Keratinocyte (primary cell): ENCODE results near the gene SLC12A3. TPM values are rescaled to one million over a fixed set of nuclear protein-coding genes. Genes with fewer than 3 reads are reported as not detected.

Experiments
- DNase-seq: peaks from one replicate; pipeline ENCODE4 v3.0.0-alpha.2; 2011; ENCODE audit warnings: low read depth, missing footprints, low spot score
- FAIRE-seq: peaks from 2 replicates; lab custom pipeline; 2011; peaks lifted over from hg19 to GRCh38; lab: Jason Lieb, UNC
- H2AFZ ChIP-seq: 2 replicates; pipeline ENCODE4 v1.6.0; 2012; ENCODE audit warnings: low read length, control low read depth, inconsistent platforms; ENCODE audit not compliant: control insufficient read depth
- H3K27ac ChIP-seq: 2 replicates; pipeline ENCODE4 v1.5.1; 2011; ENCODE audit warnings: low read length; ENCODE audit not compliant: control insufficient read depth, insufficient read depth
- H3K27me3 ChIP-seq: 3 replicates; pipeline ENCODE4 v1.6.0; 2011; ENCODE audit warnings: low read length; ENCODE audit not compliant: control insufficient read depth, insufficient read depth; ENCODE audit errors: extremely low read depth
- H3K36me3 ChIP-seq, 2 experiments: 2 replicates in 1 of 2; 3 replicates in 1 of 2; pipeline ENCODE4 v1.5.1; 2011; ENCODE audit warnings: low read length in 2 of 2, mild to moderate bottlenecking in 1 of 2; ENCODE audit not compliant: control insufficient read depth in 2 of 2, insufficient read depth in 2 of 2; ENCODE audit errors: extremely low read depth in 1 of 2
- H3K4me1 ChIP-seq: 3 replicates; pipeline ENCODE4 v1.5.1; 2011; ENCODE audit warnings: low read length; ENCODE audit not compliant: control insufficient read depth, insufficient read depth; ENCODE audit errors: extremely low read depth
- H3K4me2 ChIP-seq: 3 replicates; pipeline ENCODE4 v1.6.0; 2011; ENCODE audit warnings: low read depth, low read length; ENCODE audit not compliant: control insufficient read depth, insufficient read depth; ENCODE audit errors: extremely low read depth
- H3K4me3 ChIP-seq, 3 experiments: fragments of 200-600 bp in 1 of 3; sonication (generic) in 1 of 3; 2 replicates in 2 of 3; 3 replicates in 1 of 3; pipeline ENCODE4 v1.5.1; 2011 to 2016; ENCODE audit warnings: low read length in 3 of 3, mild to moderate bottlenecking in 3 of 3, control low read depth in 2 of 3, inconsistent platforms in 1 of 3, low read depth in 1 of 3, mixed read lengths in 1 of 3, mixed run types in 1 of 3, moderate library complexity in 1 of 3; ENCODE audit not compliant: control insufficient read depth in 2 of 3, insufficient read depth in 2 of 3; ENCODE audit errors: extremely low read depth in 1 of 3
- H3K79me2 ChIP-seq: 2 replicates; pipeline ENCODE4 v1.6.0; 2012; ENCODE audit warnings: low read length; ENCODE audit not compliant: control insufficient read depth, insufficient read depth
- H3K9ac ChIP-seq: 3 replicates; pipeline ENCODE4 v1.6.0; 2011; ENCODE audit warnings: low read length; ENCODE audit not compliant: control insufficient read depth, insufficient read depth; ENCODE audit errors: extremely low read depth
- H3K9me1 ChIP-seq: 3 replicates; pipeline ENCODE4 v1.6.0; 2011; ENCODE audit warnings: low read length; ENCODE audit not compliant: control insufficient read depth, insufficient read depth; ENCODE audit errors: extremely low read depth
- H3K9me3 ChIP-seq: 2 replicates; pipeline ENCODE4 v1.5.1; 2012; ENCODE audit warnings: low read depth, low read length; ENCODE audit not compliant: control insufficient read depth
- H4K20me1 ChIP-seq: 3 replicates; pipeline ENCODE4 v1.6.0; 2011; ENCODE audit warnings: low read length; ENCODE audit not compliant: control insufficient read depth, insufficient read depth; ENCODE audit errors: extremely low read depth
- CTCF ChIP-seq, 3 experiments: IDR thresholded peaks in 1 of 3; conservative IDR thresholded peaks in 1 of 3; optimal IDR thresholded peaks in 1 of 3; 2 replicates in 2 of 3; 3 replicates in 1 of 3; pipeline versions ENCODE3 to v1.5.1; 2011; ENCODE audit warnings: low read length in 3 of 3, mild to moderate bottlenecking in 3 of 3, moderate library complexity in 2 of 3, control low read depth in 1 of 3, inconsistent platforms in 1 of 3; ENCODE audit not compliant: insufficient read depth in 2 of 3; ENCODE audit errors: extremely low read depth in 1 of 3
- EZH2 ChIP-seq: IDR thresholded peaks from one replicate; pipeline ENCODE4 v1.6.1; 2012; ENCODE audit warnings: inconsistent platforms, mild to moderate bottlenecking, low read length, moderate library complexity
- dilution Hi-C: fragments of 300-500 bp; cut with MboI; formaldehyde crosslinking; loops from one replicate; pipeline ENCODE4 v1.7.0; 2020; ENCODE audit warnings: low sequenced_read_pairs; ENCODE audit not compliant: extremely low pct_ligation_motif_present
- polyA plus RNA-seq, 5 experiments: library from polyadenylated mRNA; depleted of rRNA in 3 of 5; stranded (reverse) in 3 of 5; stranded (forward) in 1 of 5; unstranded in 1 of 5; fragments of >200 nt; gene quantifications; 1 replicate in 1 of 5; 2 replicates in 3 of 5; 3 replicates in 1 of 5; pipeline versions ENCODE4 v1.2.1 to v1.2.3, GENCODE V29; 2011 to 2012; ENCODE audit warnings: missing spikeins in 2 of 5, low read depth in 1 of 5, low replicate concordance in 1 of 5

Gene SLC12A3
- polyA plus RNA-seq, 1 donor (not counting 4 experiments of a cell fraction or from before 2014, with no cell fraction given), result not detected

GRCh38 chr16:56844056-56844455 lies 21.0 kb upstream of the SLC12A3 start:
- Histone ChIP-seq H3K79me2 (no peaks in the 10 kb centered on the region), H4K20me1 (no peaks in the 10 kb centered on the region), H3K27ac (no peak overlapping the region), H3K36me3 (peaks cover 22 to 43% of the 10 kb centered on the region in 2 experiments), H3K27me3 (no peaks in the 10 kb centered on the region), H3K4me3 (no peak overlapping the region), H3K4me1 (peaks cover 16% of the 10 kb centered on the region), H3K9ac (no peak overlapping the region), H3K9me1 (no peaks in the 10 kb centered on the region), H3K9me3 (no peaks in the 10 kb centered on the region), H2AFZ (no peak overlapping the region), H3K4me2 (no peak overlapping the region)
- FAIRE-seq (no peak), DNase-seq (no peak)
- TF ChIP-seq EZH2, result no peak
- TF ChIP-seq CTCF (optimal IDR thresholded peaks at IDR 0.05 in 1 of 3, IDR thresholded peaks at IDR 0.05 in 1 of 3, conservative IDR thresholded peaks at IDR 0.05 in 1 of 3; ENCODE audit: extremely low read depth in 1 of 3, insufficient read depth in 2 of 3, low read length in 3 of 3), result no peak
- dilution Hi-C loops, result no loop called here

GRCh38 chr16:56847173-56847910 lies 17.7 kb upstream of the SLC12A3 start:
- Histone ChIP-seq H3K9me3 (no peaks in the 10 kb centered on the region), H3K27me3 (no peaks in the 10 kb centered on the region), H2AFZ (no peak overlapping the region), H3K4me1 (peaks cover 37% of the 10 kb centered on the region), H3K9me1 (no peaks in the 10 kb centered on the region), H3K36me3 (peaks cover 11 to 25% of the 10 kb centered on the region in 2 experiments), H3K79me2 (no peaks in the 10 kb centered on the region), H3K27ac (no peak overlapping the region), H3K4me3 (no peak overlapping the region), H3K4me2 (no peak overlapping the region), H3K9ac (no peak overlapping the region), H4K20me1 (no peaks in the 10 kb centered on the region)
- DNase-seq, result no peak
- TF ChIP-seq CTCF (optimal IDR thresholded peaks at IDR 0.05 in 1 of 3, IDR thresholded peaks at IDR 0.05 in 1 of 3, conservative IDR thresholded peaks at IDR 0.05 in 1 of 3; ENCODE audit: extremely low read depth in 1 of 3, insufficient read depth in 2 of 3, low read length in 3 of 3) (no peak), EZH2 (no peak)
- no peak for FAIRE-seq
- dilution Hi-C loops, result no loop called here
